Cardiac muscle cell (in vitro differentiated cells and primary cell): ENCODE results near the gene NIPA2. TPM values are rescaled to one million over a fixed set of nuclear protein-coding genes. Genes with fewer than 3 reads are reported as not detected.

Source experiments
- DNase-seq, 2 donors: peaks; one replicate each; pipeline versions ENCODE4 v3.0.0 to v3.0.0-alpha.2; 2010 to 2017; ENCODE audit warnings: low read depth in 1 of 2, low spot score in 1 of 2
- H3K27ac ChIP-seq: fragments of 200-600 bp; sonication (generic); 2 replicates; pipeline ENCODE4 v1.5.1; 2016
- H3K27me3 ChIP-seq: fragments of 200-600 bp; sonication (generic); 2 replicates; pipeline ENCODE4 v1.6.0; 2016; ENCODE audit warnings: control low read depth
- H3K36me3 ChIP-seq: fragments of 200-600 bp; sonication (generic); 2 replicates; pipeline ENCODE4 v1.5.1; 2016; ENCODE audit warnings: control low read depth
- H3K4me1 ChIP-seq: fragments of 200-600 bp; sonication (generic); 2 replicates; pipeline ENCODE4 v1.8.1; 2017; ENCODE audit warnings: low read depth, mild to moderate bottlenecking, mixed run types
- H3K4me3 ChIP-seq: fragments of 200-600 bp; sonication (generic); 2 replicates; pipeline ENCODE4 v1.5.1; 2016; ENCODE audit warnings: mild to moderate bottlenecking
- H3K9me3 ChIP-seq: fragments of 200-600 bp; sonication (generic); 2 replicates; pipeline ENCODE4 v1.5.1; 2017; ENCODE audit warnings: low read depth, mild to moderate bottlenecking, control low read depth
- CTCF ChIP-seq: IDR thresholded peaks from 2 replicates; pipeline ENCODE4 v1.5.1; 2012; ENCODE audit warnings: low read depth, mild to moderate bottlenecking, low read length
- polyA plus RNA-seq: library from polyadenylated mRNA; unstranded; fragments of >200 nt; fragmentation: Nextera tagmentation; extraction: Ambion mirVana; gene quantifications from 2 replicates; pipeline ENCODE4 v1.2.1, GENCODE V29; 2016
- total RNA-seq: library from RNA; depleted of rRNA; stranded (reverse); fragments of >200 nt; gene quantifications from 2 replicates; pipeline ENCODE4 v1.2.3, GENCODE V29; 2016

Gene NIPA2
- total and polyA plus RNA-seq, 2 experiments from 2014 or later: 58.0 to 80.7 TPM

GRCh38 chr15:22844421-22845288 is 6.2 kb downstream of the NIPA2 start:
- Histone ChIP-seq H3K4me1 (peaks cover 24% of the 10 kb centered on the region), H3K36me3 (no peaks in the 10 kb centered on the region), H3K4me3 (no peak overlapping the region), H3K9me3 (no peaks in the 10 kb centered on the region), H3K27ac (peak overlapping the region; percentile 95), H3K27me3 (no peaks in the 10 kb centered on the region)
- TF ChIP-seq CTCF: no peak
- DNase-seq: no peak

- H3K36me3 ChIP-seq: no peaks in the 10 kb centered on the region
- no peaks in the 10 kb centered on the region for H3K9me3 ChIP-seq
- H3K27ac ChIP-seq: peak overlapping the region; percentile 95
- TF ChIP-seq CTCF: no peak
- H3K4me1 ChIP-seq: peaks cover 19% of the 10 kb centered on the region
- H3K4me3 ChIP-seq: no peak overlapping the region
- peak in 1 of 2 donors; percentile 81 for DNase-seq
- H3K27me3 ChIP-seq: no peaks in the 10 kb centered on the region
Measured at GRCh38 chr15:22845289-22845900, 6.9 kb downstream of the NIPA2 start.

- no peaks in the 10 kb centered on the region for H3K36me3 ChIP-seq
- no peak overlapping the region for H3K4me3 ChIP-seq
- no peaks in the 10 kb centered on the region for H3K9me3 ChIP-seq
- peaks cover 19% of the 10 kb centered on the region for H3K4me1 ChIP-seq
- TF ChIP-seq CTCF: no peak
- no peak for DNase-seq
- no peaks in the 10 kb centered on the region for H3K27me3 ChIP-seq
- peak overlapping the region; percentile 95 for H3K27ac ChIP-seq
Measured at GRCh38 chr15:22846073-22846472, 7.6 kb downstream of the NIPA2 start.

- TF ChIP-seq CTCF: no peak
Measured at GRCh38 chr15:22850055-22850454, 11.6 kb downstream of the NIPA2 start.

GRCh38 chr15:22851513-22851912 is 13.0 kb downstream of the NIPA2 start:
- TF ChIP-seq CTCF: no peak
- Histone ChIP-seq H3K9me3 (no peaks in the 10 kb centered on the region), H3K36me3 (peaks cover 5% of the 10 kb centered on the region), H3K27ac (no peak overlapping the region), H3K27me3 (no peaks in the 10 kb centered on the region), H3K4me3 (no peak overlapping the region), H3K4me1 (no peaks in the 10 kb centered on the region)
- DNase-seq: no peak

More at GRCh38 chr15:22850055-22850454, 11.6 kb downstream of the NIPA2 start:
- H3K9me3 ChIP-seq: no peaks in the 10 kb centered on the region
- H3K4me1 ChIP-seq: peaks cover 11% of the 10 kb centered on the region
- DNase-seq: peak in 1 of 2 donors; percentile 19
- H3K36me3 ChIP-seq: peaks cover 5% of the 10 kb centered on the region
- no peak overlapping the region for H3K27ac ChIP-seq
- no peaks in the 10 kb centered on the region for H3K27me3 ChIP-seq
- no peak overlapping the region for H3K4me3 ChIP-seq
